WI38 (cell line): ENCODE measurements around the gene LGI4.

Source experiments
- H3K4me3 ChIP-seq: 2 replicates; pipeline ENCODE4 v1.5.1; 2011; ENCODE audit warnings: low read depth, mild to moderate bottlenecking, control low read depth, low read length
- CTCF ChIP-seq: IDR thresholded peaks from 2 replicates; pipeline ENCODE4 v1.5.1; 2012; ENCODE audit warnings: low read depth, mild to moderate bottlenecking, control low read depth, low read length

The LGI4 gene

GRCh38 chr19:35144259-35144599, 9.4 kb upstream of the LGI4 start:
- no peak overlapping the region for H3K4me3 ChIP-seq

GRCh38 chr19:35143818-35144217, 9.0 kb upstream of the LGI4 start:
- TF ChIP-seq CTCF = no peak

More at GRCh38 chr19:35144259-35144599, 9.4 kb upstream of the LGI4 start:
- TF ChIP-seq CTCF = no peak

GRCh38 chr19:35143231-35143715, 8.4 kb upstream of the LGI4 start, which contains the start of gene FXYD7:
FXYD7 (plus strand) TSS chr19:35143255; CDS start chr19:35143334, 79 bp downstream.
- no peak within 1 kb of the TSS for H3K4me3 ChIP-seq
- TF ChIP-seq CTCF = no peak

More at GRCh38 chr19:35143818-35144217, 9.0 kb upstream of the LGI4 start:
- H3K4me3 ChIP-seq = no peak overlapping the region

GRCh38 chr19:35142606-35143230, 7.9 kb upstream of the LGI4 start:
- TF ChIP-seq CTCF = peak; percentile 44
- H3K4me3 ChIP-seq = no peak overlapping the region

- H3K4me3 ChIP-seq = no peak overlapping the region
- no peak for TF ChIP-seq CTCF
These were observed 7.2 kb upstream of the LGI4 start for GRCh38 chr19:35141837-35142605.

GRCh38 chr19:35140962-35141836, 6.3 kb upstream of the LGI4 start:
- TF ChIP-seq CTCF = no peak; the same call in 1 of the 2 replicates
- H3K4me3 ChIP-seq = no peak overlapping the region
